Neuronal stem cell (in vitro differentiated cells): ENCODE measurements around the gene PWP2.

Experiments
- DNase-seq: peaks from one replicate; pipeline ENCODE4 v3.0.0-alpha.2; 2013; ENCODE audit warnings: low spot score
- H2AFZ ChIP-seq: one replicate; pipeline ENCODE4 v1.6.1; 2013; ENCODE audit warnings: mild to moderate bottlenecking, low read length, inconsistent platforms
- H2AK5ac ChIP-seq: 2 replicates; pipeline ENCODE4 v1.6.1; 2013; ENCODE audit warnings: low read depth, mild to moderate bottlenecking, inconsistent platforms, low read length, moderate library complexity, mixed read lengths
- H2BK120ac ChIP-seq: 2 replicates; pipeline ENCODE4 v1.6.1; 2013; ENCODE audit warnings: low read depth, mild to moderate bottlenecking, inconsistent platforms, low read length, moderate library complexity, mixed read lengths
- H2BK12ac ChIP-seq: one replicate; pipeline ENCODE4 v1.6.1; 2013; ENCODE audit warnings: low read length, inconsistent platforms
- H2BK15ac ChIP-seq: 2 replicates; pipeline ENCODE4 v1.6.1; 2013; ENCODE audit warnings: mild to moderate bottlenecking, low read length, inconsistent platforms, mixed read lengths
- H2BK5ac ChIP-seq: one replicate; pipeline ENCODE4 v1.6.1; 2013; ENCODE audit warnings: inconsistent platforms, mild to moderate bottlenecking, low read length, moderate library complexity
- H3K14ac ChIP-seq: one replicate; pipeline ENCODE4 v1.6.1; 2013; ENCODE audit warnings: low read length, inconsistent platforms
- H3K18ac ChIP-seq: 2 replicates; pipeline ENCODE4 v1.6.1; 2013; ENCODE audit warnings: low read length, inconsistent platforms
- H3K23ac ChIP-seq: 2 replicates; pipeline ENCODE4 v1.6.1; 2013; ENCODE audit warnings: low read depth, mild to moderate bottlenecking, mixed read lengths, low read length, inconsistent platforms; ENCODE audit not compliant: poor library complexity
- H3K27ac ChIP-seq: replicated peaks from 3 replicates; pipeline ENCODE4 v1.5.1; 2013; ENCODE audit warnings: low read length, inconsistent platforms
- H3K27me3 ChIP-seq, 3 experiments: 2 replicates each; pipeline ENCODE4 v1.6.1; 2013; ENCODE audit warnings: low read length in 3 of 3, mild to moderate bottlenecking in 2 of 3, inconsistent platforms in 1 of 3, low read depth in 1 of 3, mixed read lengths in 1 of 3, moderate library complexity in 1 of 3; ENCODE audit not compliant: control insufficient read depth in 3 of 3, insufficient read depth in 3 of 3
- H3K36me3 ChIP-seq, 2 donors: replicated peaks in 1 of 2; 2 replicates each; pipeline ENCODE4 v1.6.1; 2013; ENCODE audit warnings: low read length in 2 of 2; ENCODE audit not compliant: control insufficient read depth in 2 of 2, insufficient read depth in 2 of 2
- H3K4ac ChIP-seq: 2 replicates; pipeline ENCODE4 v1.6.1; 2013; ENCODE audit warnings: inconsistent platforms, mild to moderate bottlenecking, low read length, moderate library complexity
- H3K4me1 ChIP-seq, 2 donors: 1 replicate in 1 of 2; 2 replicates in 1 of 2; pipeline ENCODE4 v1.6.1; 2013; ENCODE audit warnings: low read length in 2 of 2, low read depth in 1 of 2; ENCODE audit not compliant: control insufficient read depth in 2 of 2, insufficient read depth in 1 of 2
- H3K4me2 ChIP-seq: one replicate; pipeline ENCODE4 v1.6.1; 2013; ENCODE audit warnings: mild to moderate bottlenecking, low read length, inconsistent platforms; ENCODE audit not compliant: insufficient read depth, poor library complexity, severe bottlenecking
- H3K4me3 ChIP-seq, 2 donors: 2 replicates each; pipeline ENCODE4 v1.5.1; 2013; ENCODE audit warnings: low read length in 2 of 2, mild to moderate bottlenecking in 2 of 2, inconsistent platforms in 1 of 2, moderate library complexity in 1 of 2
- H3K79me1 ChIP-seq: one replicate; pipeline ENCODE4 v1.6.1; 2013; ENCODE audit warnings: low read depth, mild to moderate bottlenecking, inconsistent platforms, low read length, moderate library complexity
- H3K9ac ChIP-seq: one replicate; pipeline ENCODE4 v1.6.1; 2013; ENCODE audit warnings: mild to moderate bottlenecking, low read depth, low read length, inconsistent platforms; ENCODE audit not compliant: poor library complexity
- H3K9me3 ChIP-seq, 2 donors: replicated peaks in 1 of 2; 2 replicates each; pipeline versions ENCODE3 to v1.6.1; 2013; ENCODE audit warnings: low read length in 2 of 2, mild to moderate bottlenecking in 2 of 2, inconsistent platforms in 1 of 2, low read depth in 1 of 2, mixed read lengths in 1 of 2, moderate library complexity in 1 of 2; ENCODE audit not compliant: control insufficient read depth in 2 of 2, insufficient read depth in 1 of 2
- H4K8ac ChIP-seq: one replicate; pipeline ENCODE4 v1.6.1; 2013; ENCODE audit warnings: low read depth, mild to moderate bottlenecking, inconsistent platforms, low read length, moderate library complexity
- H4K91ac ChIP-seq: one replicate; pipeline ENCODE4 v1.6.1; 2013; ENCODE audit warnings: low read length, low read depth, mild to moderate bottlenecking, inconsistent platforms; ENCODE audit not compliant: poor library complexity
- WGBS, 2 donors: extraction: QIAGEN DNeasy Blood & Tissue Kit; methylation state at CpG; one replicate each; pipeline ENCODE4 v1.1.7; 2013; ENCODE audit warnings: missing lambda C conversion rate in 2 of 2, mixed read lengths in 1 of 2; ENCODE audit not compliant: insufficient read length in 2 of 2, insufficient replicate concordance in 1 of 2; ENCODE audit errors: extremely low coverage in 2 of 2; 5-methylcytosine and 5-hydroxymethylcytosine counted together

PWP2 gene

DNA sequence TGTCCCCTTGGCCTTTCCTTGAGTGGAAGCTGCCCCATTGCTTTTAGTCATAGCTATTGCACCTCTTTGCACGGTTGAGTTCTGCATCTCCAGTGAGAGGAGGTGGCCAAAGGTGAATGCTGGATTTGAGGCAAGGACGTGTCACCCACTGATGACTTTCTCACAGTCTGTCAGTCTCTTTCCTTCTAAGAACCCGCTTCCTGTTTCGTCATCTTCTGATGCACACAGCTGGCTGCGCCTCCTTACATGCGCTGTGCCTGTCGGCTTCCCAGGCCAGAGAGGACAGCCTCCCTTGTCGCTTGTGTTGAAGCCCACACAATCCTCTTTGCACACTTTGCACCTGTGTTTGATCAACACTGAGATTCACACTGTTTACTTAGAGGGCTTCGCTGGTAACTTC lies 41.8 kb upstream of the PWP2 start:
- no CpG with 5 or more reads among the region's 9 CpGs for WGBS, 2 donors
- no peak overlapping the region for H3K14ac ChIP-seq

DNA sequence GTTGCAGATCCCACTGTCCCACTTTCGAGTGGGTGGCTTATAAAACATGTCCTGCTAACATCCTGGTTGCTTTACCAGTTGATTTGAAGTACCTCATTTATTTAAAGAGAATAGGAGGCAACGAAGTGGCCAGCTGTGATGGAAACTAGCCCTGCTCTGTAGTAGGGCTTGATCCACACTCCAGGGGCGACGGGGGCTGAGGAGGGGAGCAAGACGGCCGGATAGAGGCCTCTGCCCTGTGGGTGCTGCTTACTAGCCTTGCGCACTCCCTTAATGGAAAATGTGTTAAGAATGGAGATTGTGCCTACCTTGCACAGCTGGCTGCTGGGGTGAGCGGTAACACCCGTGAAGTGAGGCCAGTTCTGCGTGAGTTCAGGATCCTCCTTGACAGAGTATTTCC lies 41.1 kb upstream of the PWP2 start:
- H3K23ac ChIP-seq, result no peak overlapping the region
- no peak overlapping the region for H3K4me2 ChIP-seq
- no peak overlapping the region for H3K4me3 ChIP-seq
- H3K9me3 ChIP-seq, result no peaks in the 10 kb centered on the region
- H3K36me3 ChIP-seq, result peaks cover 14 to 87% of the 10 kb centered on the region in 2 donors
- H3K4me1 ChIP-seq, result peaks cover 5 to 11% of the 10 kb centered on the region in 2 donors
- DNase-seq, result no peak
- no peak overlapping the region for H3K14ac ChIP-seq
- H3K27me3 ChIP-seq, result no peaks in the 10 kb centered on the region
- H2AK5ac ChIP-seq, result no peak overlapping the region
- H2BK15ac ChIP-seq, result no peak overlapping the region
- no peak overlapping the region for H2BK5ac ChIP-seq
- H3K79me1 ChIP-seq, result no peaks in the 10 kb centered on the region
- H2AFZ ChIP-seq, result no peak overlapping the region
- no peak overlapping the region for H4K91ac ChIP-seq
- no peak overlapping the region for H3K4ac ChIP-seq
- H3K27ac ChIP-seq, result no peak overlapping the region
- no peak overlapping the region for H3K9ac ChIP-seq
- no peak overlapping the region for H2BK120ac ChIP-seq
- H4K8ac ChIP-seq, result no peak overlapping the region
- WGBS, 2 donors, result no CpG with 5 or more reads among the region's 10 CpGs
- no peak overlapping the region for H2BK12ac ChIP-seq
- no peak overlapping the region for H3K18ac ChIP-seq

More for the DNA sequence above, 41.8 kb upstream of the PWP2 start:
- Histone ChIP-seq H3K4ac (no peak overlapping the region), H2BK120ac (no peak overlapping the region), H3K27me3 (no peaks in the 10 kb centered on the region), H3K36me3 (peaks cover 14 to 83% of the 10 kb centered on the region in 2 donors), H3K23ac (no peak overlapping the region), H2AFZ (no peak overlapping the region), H2BK12ac (no peak overlapping the region), H3K4me2 (no peak overlapping the region), H3K9me3 (no peaks in the 10 kb centered on the region), H3K4me1 (peaks cover 5 to 11% of the 10 kb centered on the region in 2 donors), H3K9ac (no peak overlapping the region), H2AK5ac (no peak overlapping the region), H3K27ac (no peak overlapping the region), H4K91ac (no peak overlapping the region), H2BK15ac (no peak overlapping the region), H3K18ac (no peak overlapping the region), H3K79me1 (no peaks in the 10 kb centered on the region), H3K4me3 (no peak overlapping the region), H2BK5ac (no peak overlapping the region), H4K8ac (no peak overlapping the region)
- no peak for DNase-seq

DNA sequence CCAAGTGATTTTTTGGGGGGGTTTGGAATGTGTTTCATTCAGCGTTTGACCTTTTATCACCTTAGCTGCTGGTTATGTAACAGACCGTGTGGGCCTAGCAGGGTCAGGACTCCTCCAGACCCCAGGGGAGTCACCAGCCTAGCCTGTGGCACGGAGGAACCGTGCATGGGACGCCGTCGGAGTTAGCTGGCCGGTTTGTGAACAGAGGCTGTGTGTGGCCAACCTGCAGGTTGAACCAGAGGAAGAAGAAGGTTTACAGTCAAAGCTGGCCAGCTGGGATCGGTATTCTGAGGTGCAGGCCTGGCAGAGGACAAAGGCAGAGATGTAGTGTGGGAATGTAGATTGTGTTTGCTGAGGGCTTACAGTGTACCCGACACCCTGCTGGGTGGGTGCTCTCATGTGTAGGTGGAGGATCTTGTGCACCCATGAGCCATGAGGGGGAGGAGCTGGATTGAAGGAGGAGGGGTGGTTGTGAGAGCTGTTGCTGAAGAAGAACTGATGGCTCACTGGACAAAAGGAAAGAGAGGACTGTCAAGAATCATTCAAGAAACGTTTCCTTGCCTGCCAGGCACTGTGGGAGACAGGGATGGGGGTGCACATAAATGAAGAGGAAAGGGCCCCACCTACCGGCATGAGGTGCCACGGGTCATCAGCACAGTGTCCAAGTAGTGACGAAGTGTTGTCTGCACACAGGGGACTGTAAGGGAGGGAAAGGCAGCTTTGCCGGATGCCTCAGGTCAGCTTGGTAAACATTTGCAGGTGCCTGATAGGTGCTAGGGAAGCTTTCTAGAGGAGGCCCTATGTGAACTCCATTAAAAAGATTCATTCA lies 40.0 kb upstream of the PWP2 start:
- no peak overlapping the region for H4K91ac ChIP-seq
- no peaks in the 10 kb centered on the region for H3K9me3 ChIP-seq
- H2AK5ac ChIP-seq, result no peak overlapping the region
- DNase-seq, result no peak
- peaks cover 14 to 90% of the 10 kb centered on the region in 2 donors for H3K36me3 ChIP-seq
- H3K4me1 ChIP-seq, result peaks cover 5 to 11% of the 10 kb centered on the region in 2 donors
- H3K4me3 ChIP-seq, result no peak overlapping the region
- no peak overlapping the region for H3K4me2 ChIP-seq
- H3K79me1 ChIP-seq, result no peaks in the 10 kb centered on the region
- H3K23ac ChIP-seq, result no peak overlapping the region
- no peak overlapping the region for H3K9ac ChIP-seq
- no peak overlapping the region for H3K27ac ChIP-seq
- H3K18ac ChIP-seq, result no peak overlapping the region
- H2BK120ac ChIP-seq, result no peak overlapping the region
- H4K8ac ChIP-seq, result peak overlapping the region; percentile 87
- no CpG with 5 or more reads among the region's 15 CpGs for WGBS, 2 donors
- no peak overlapping the region for H2BK15ac ChIP-seq
- H2AFZ ChIP-seq, result no peak overlapping the region
- H2BK12ac ChIP-seq, result no peak overlapping the region
- no peak overlapping the region for H3K4ac ChIP-seq
- no peaks in the 10 kb centered on the region for H3K27me3 ChIP-seq
- H2BK5ac ChIP-seq, result no peak overlapping the region
- H3K14ac ChIP-seq, result no peak overlapping the region

DNA sequence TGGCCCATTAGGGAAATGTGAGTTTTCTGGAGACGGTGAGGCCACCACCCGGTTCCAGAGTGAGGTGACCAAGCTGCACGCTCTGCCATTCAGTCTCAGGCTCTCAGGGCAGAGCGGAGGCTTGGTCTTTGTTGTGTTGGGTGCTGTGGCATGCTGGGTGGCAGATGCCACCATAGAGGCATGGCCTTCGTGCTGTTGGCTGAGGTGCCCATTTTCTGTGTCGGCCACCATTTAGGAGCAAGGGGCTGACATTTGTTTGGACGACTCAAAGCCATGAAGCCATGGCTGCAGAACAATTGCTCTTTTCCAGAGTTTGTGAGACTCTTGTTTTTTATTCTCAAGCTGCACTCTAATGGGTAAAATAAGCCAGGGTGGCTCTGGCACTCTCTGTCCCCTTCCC lies 36.8 kb upstream of the PWP2 start:
- Histone ChIP-seq H3K4me1 (peaks cover 5 to 11% of the 10 kb centered on the region in 2 donors), H3K23ac (no peak overlapping the region), H2AK5ac (no peak overlapping the region), H3K4me2 (no peak overlapping the region), H2BK12ac (no peak overlapping the region), H4K91ac (no peak overlapping the region), H3K36me3 (peaks cover 15 to 87% of the 10 kb centered on the region in 2 donors), H3K27me3 (no peaks in the 10 kb centered on the region), H2BK120ac (no peak overlapping the region), H3K9ac (no peak overlapping the region), H3K9me3 (no peaks in the 10 kb centered on the region), H3K4me3 (no peak overlapping the region), H3K27ac (no peak overlapping the region), H4K8ac (no peak overlapping the region), H3K18ac (no peak overlapping the region), H2AFZ (no peak overlapping the region), H3K14ac (no peak overlapping the region), H3K4ac (no peak overlapping the region), H2BK15ac (no peak overlapping the region), H2BK5ac (no peak overlapping the region), H3K79me1 (no peaks in the 10 kb centered on the region)
- DNase-seq, result no peak
- WGBS, 2 donors, result no CpG with 5 or more reads among the region's 7 CpGs
